22Rv1 (cell line): ENCODE results near the gene ZG16.

ENCODE experiments used
- H3K27ac ChIP-seq: fragments of 450-650 bp; 2 replicates; pipeline ENCODE4 v1.5.1; 2017
- CTCF ChIP-seq: fragments of 450-650 bp; IDR thresholded peaks from 2 replicates; pipeline ENCODE4 v1.5.1; 2017; ENCODE audit warnings: mild to moderate bottlenecking
- ZFX ChIP-seq: fragments of 450-650 bp; IDR thresholded peaks from 2 replicates; pipeline ENCODE4 v1.6.1; 2017; ENCODE audit warnings: antibody characterized with exemption, borderline replicate concordance

ZG16 gene

GRCh38 chr16:29810699-29811169 lies 32.7 kb downstream of the ZG16 start:
- peak overlapping the region; percentile 100 for H3K27ac ChIP-seq
- TF ChIP-seq ZFX (no peak), CTCF (no peak)

GRCh38 chr16:29811170-29811895 lies 33.3 kb downstream of the ZG16 start:
- peak overlapping the region; percentile 100 for H3K27ac ChIP-seq
- no peak for TF ChIP-seq CTCF
- no peak for TF ChIP-seq ZFX

- peak within 1 kb of the TSS; percentile 100 for H3K27ac ChIP-seq
- TF ChIP-seq CTCF, result no peak
- no peak for TF ChIP-seq ZFX
Observed at GRCh38 chr16:29811896-29812665, 34.0 kb downstream of the ZG16 start, which contains the start of gene PRRT2. PRRT2 (plus strand) TSS chr16:29812193; CDS start chr16:29813055, 862 bp downstream.

GRCh38 chr16:29812754-29813643 lies 34.9 kb downstream of the ZG16 start:
- peak overlapping the region; percentile 100 for H3K27ac ChIP-seq
- TF ChIP-seq CTCF (no peak), ZFX (no peak)

GRCh38 chr16:29813644-29814562 lies 35.8 kb downstream of the ZG16 start:
- H3K27ac ChIP-seq, result peak overlapping the region; percentile 100
- TF ChIP-seq ZFX, result no peak
- no peak for TF ChIP-seq CTCF

- peak overlapping the region; percentile 100 for H3K27ac ChIP-seq
- TF ChIP-seq CTCF (no peak), ZFX (no peak)
Observed at GRCh38 chr16:29814592-29814991, 36.5 kb downstream of the ZG16 start.
